WTC11 (cell line): ENCODE data around the gene MIGA2.
A peak's percentile ranks its signal among the peaks of the same experiment; 100 is the strongest.

Experiments
- ATF3 ChIP-seq: sonication (generic); formaldehyde crosslinking; conservative IDR thresholded peaks from 2 replicates; pipeline ENCODE4 v1.8.1; 2022; ENCODE audit warnings: mild to moderate bottlenecking, missing genetic modification reagents
- CREB1 ChIP-seq: sonication (generic); formaldehyde crosslinking; IDR thresholded peaks from 2 replicates; pipeline ENCODE4 v1.8.0; 2023; ENCODE audit warnings: mild to moderate bottlenecking, missing genetic modification reagents
- FOXK1 ChIP-seq: sonication (generic); formaldehyde crosslinking; IDR thresholded peaks from 2 replicates; pipeline ENCODE4 v1.8.0; 2022; ENCODE audit warnings: mild to moderate bottlenecking, moderate library complexity, missing genetic modification reagents
- FOXP1 ChIP-seq: sonication (generic); formaldehyde crosslinking; IDR thresholded peaks from 2 replicates; pipeline ENCODE4 v1.8.0; 2022; ENCODE audit warnings: missing genetic modification reagents, mild to moderate bottlenecking, moderate library complexity, borderline replicate concordance
- FOXP4 ChIP-seq: sonication (generic); formaldehyde crosslinking; IDR thresholded peaks from 2 replicates; pipeline ENCODE4 v1.8.0; 2022; ENCODE audit warnings: mild to moderate bottlenecking, missing genetic modification reagents
- IRF1 ChIP-seq: sonication (generic); formaldehyde crosslinking; IDR thresholded peaks from 2 replicates; pipeline ENCODE4 v1.8.0; 2023; ENCODE audit warnings: missing genetic modification reagents
- JUN ChIP-seq: sonication (generic); formaldehyde crosslinking; IDR thresholded peaks from 2 replicates; pipeline ENCODE4 v1.8.0; 2023; ENCODE audit warnings: mild to moderate bottlenecking, missing genetic modification reagents
- NR3C1 ChIP-seq: sonication (generic); formaldehyde crosslinking; conservative IDR thresholded peaks from 2 replicates; pipeline ENCODE4 v1.8.1; 2023; ENCODE audit warnings: low read depth, mild to moderate bottlenecking, missing genetic modification reagents
- SP1 ChIP-seq: sonication (generic); formaldehyde crosslinking; conservative IDR thresholded peaks from 2 replicates; pipeline ENCODE4 v1.8.1; 2022; ENCODE audit warnings: missing genetic modification reagents
- ZNF232 ChIP-seq: sonication (generic); formaldehyde crosslinking; IDR thresholded peaks from 2 replicates; pipeline ENCODE4 v1.8.0; 2022; ENCODE audit warnings: mild to moderate bottlenecking, missing genetic modification reagents
- TF ChIP-seq, protein P1 (sequence below): fragments of 200-600 bp; IDR thresholded peaks from 2 replicates; pipeline ENCODE4 v1.8.0; 2022; ENCODE audit warnings: antibody characterized with exemption
- TF ChIP-seq, protein P2 (sequence below): sonication (generic); formaldehyde crosslinking; IDR thresholded peaks from 2 replicates; pipeline ENCODE4 v1.8.0; 2022; ENCODE audit warnings: mild to moderate bottlenecking, missing genetic modification reagents
- TF ChIP-seq, protein P3 (sequence below): sonication (generic); formaldehyde crosslinking; IDR thresholded peaks from 2 replicates; pipeline ENCODE4 v1.8.1; 2023; ENCODE audit warnings: mild to moderate bottlenecking, missing genetic modification reagents
- TF ChIP-seq, protein P4 (sequence below): sonication (generic); formaldehyde crosslinking; IDR thresholded peaks from 2 replicates; pipeline ENCODE4 v1.8.1; 2022; ENCODE audit warnings: mild to moderate bottlenecking, missing genetic modification reagents, moderate library complexity, borderline replicate concordance

DNA sequence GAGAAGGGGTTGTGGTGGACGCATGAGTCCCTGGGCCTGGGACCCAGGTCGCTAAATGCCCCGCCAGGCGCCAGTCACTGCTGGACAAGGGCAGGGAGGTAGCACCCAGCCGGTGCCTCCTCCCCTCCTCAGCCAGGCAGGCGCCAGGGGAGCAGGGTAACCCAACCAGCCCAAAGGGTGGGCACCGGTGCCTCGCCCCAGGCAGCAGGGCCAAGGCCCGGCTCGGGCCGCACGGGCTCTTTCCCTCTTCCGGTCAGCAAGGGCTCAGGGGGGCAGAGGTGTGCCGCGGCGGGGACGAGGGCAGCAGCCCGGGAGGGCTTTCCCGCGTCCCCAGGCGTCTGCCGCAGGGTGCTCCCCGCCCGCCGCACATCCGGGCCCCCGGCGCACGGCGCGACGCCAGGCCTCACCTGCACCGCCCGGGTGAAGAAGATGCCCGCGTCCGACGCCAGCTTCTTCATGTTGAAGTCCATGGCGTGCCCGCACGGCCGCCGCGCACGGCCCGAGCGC, 8.7 kb upstream of the MIGA2 start:
- TF ChIP-seq, protein P1, sequence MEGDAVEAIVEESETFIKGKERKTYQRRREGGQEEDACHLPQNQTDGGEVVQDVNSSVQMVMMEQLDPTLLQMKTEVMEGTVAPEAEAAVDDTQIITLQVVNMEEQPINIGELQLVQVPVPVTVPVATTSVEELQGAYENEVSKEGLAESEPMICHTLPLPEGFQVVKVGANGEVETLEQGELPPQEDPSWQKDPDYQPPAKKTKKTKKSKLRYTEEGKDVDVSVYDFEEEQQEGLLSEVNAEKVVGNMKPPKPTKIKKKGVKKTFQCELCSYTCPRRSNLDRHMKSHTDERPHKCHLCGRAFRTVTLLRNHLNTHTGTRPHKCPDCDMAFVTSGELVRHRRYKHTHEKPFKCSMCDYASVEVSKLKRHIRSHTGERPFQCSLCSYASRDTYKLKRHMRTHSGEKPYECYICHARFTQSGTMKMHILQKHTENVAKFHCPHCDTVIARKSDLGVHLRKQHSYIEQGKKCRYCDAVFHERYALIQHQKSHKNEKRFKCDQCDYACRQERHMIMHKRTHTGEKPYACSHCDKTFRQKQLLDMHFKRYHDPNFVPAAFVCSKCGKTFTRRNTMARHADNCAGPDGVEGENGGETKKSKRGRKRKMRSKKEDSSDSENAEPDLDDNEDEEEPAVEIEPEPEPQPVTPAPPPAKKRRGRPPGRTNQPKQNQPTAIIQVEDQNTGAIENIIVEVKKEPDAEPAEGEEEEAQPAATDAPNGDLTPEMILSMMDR = no peak
- TF ChIP-seq, protein P2, sequence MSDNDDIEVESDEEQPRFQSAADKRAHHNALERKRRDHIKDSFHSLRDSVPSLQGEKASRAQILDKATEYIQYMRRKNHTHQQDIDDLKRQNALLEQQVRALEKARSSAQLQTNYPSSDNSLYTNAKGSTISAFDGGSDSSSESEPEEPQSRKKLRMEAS (CRISPR knock-in tag) = peak; percentile 68; the same call in 1 of the 2 replicates
- TF ChIP-seq CREB1 (no peak), IRF1 (CRISPR knock-in tag) (no peak), SP1 (CRISPR knock-in tag) (no peak), ZNF232 (CRISPR knock-in tag) (no peak), ATF3 (no peak), NR3C1 (CRISPR knock-in tag) (no peak), FOXP1 (CRISPR knock-in tag) (0 out of 2 replicates have a peak, but pooled peaks have one; percentile 64), JUN (CRISPR knock-in tag) (no peak), FOXK1 (CRISPR knock-in tag) (no peak), FOXP4 (peak; percentile 25; the same call in 1 of the 2 replicates)
- TF ChIP-seq, protein P3, sequence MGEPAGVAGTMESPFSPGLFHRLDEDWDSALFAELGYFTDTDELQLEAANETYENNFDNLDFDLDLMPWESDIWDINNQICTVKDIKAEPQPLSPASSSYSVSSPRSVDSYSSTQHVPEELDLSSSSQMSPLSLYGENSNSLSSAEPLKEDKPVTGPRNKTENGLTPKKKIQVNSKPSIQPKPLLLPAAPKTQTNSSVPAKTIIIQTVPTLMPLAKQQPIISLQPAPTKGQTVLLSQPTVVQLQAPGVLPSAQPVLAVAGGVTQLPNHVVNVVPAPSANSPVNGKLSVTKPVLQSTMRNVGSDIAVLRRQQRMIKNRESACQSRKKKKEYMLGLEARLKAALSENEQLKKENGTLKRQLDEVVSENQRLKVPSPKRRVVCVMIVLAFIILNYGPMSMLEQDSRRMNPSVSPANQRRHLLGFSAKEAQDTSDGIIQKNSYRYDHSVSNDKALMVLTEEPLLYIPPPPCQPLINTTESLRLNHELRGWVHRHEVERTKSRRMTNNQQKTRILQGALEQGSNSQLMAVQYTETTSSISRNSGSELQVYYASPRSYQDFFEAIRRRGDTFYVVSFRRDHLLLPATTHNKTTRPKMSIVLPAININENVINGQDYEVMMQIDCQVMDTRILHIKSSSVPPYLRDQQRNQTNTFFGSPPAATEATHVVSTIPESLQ (CRISPR knock-in tag) = no peak
- TF ChIP-seq, protein P4, sequence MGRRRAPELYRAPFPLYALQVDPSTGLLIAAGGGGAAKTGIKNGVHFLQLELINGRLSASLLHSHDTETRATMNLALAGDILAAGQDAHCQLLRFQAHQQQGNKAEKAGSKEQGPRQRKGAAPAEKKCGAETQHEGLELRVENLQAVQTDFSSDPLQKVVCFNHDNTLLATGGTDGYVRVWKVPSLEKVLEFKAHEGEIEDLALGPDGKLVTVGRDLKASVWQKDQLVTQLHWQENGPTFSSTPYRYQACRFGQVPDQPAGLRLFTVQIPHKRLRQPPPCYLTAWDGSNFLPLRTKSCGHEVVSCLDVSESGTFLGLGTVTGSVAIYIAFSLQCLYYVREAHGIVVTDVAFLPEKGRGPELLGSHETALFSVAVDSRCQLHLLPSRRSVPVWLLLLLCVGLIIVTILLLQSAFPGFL = no peak
